H9 (cell line): ENCODE measurements around the gene KRT24. TPM values are rescaled to one million over a fixed set of nuclear protein-coding genes. Genes with fewer than 3 reads are reported as not detected.

Source experiments
- DNase-seq: peaks from one replicate; pipeline ENCODE4 v3.0.0-alpha.2; 2017
- H2AFZ ChIP-seq: one replicate; pipeline ENCODE4 v1.6.1; 2013; ENCODE audit warnings: mild to moderate bottlenecking, low read length, control low read depth, moderate library complexity
- H2AK5ac ChIP-seq: 2 replicates; pipeline ENCODE4 v1.6.1; 2013; ENCODE audit warnings: low read length, control low read depth, mixed read lengths; ENCODE audit not compliant: insufficient read length
- H2BK120ac ChIP-seq: one replicate; pipeline ENCODE4 v1.6.1; 2013; ENCODE audit warnings: low read depth, mild to moderate bottlenecking, low read length, control low read depth, inconsistent platforms; ENCODE audit not compliant: poor library complexity, severe bottlenecking
- H2BK12ac ChIP-seq: 2 replicates; pipeline ENCODE4 v1.6.1; 2013; ENCODE audit warnings: low read length, control low read depth, mixed read lengths, low read depth; ENCODE audit not compliant: insufficient read length
- H2BK15ac ChIP-seq: 2 replicates; pipeline ENCODE4 v1.6.1; 2013; ENCODE audit warnings: low read depth, low read length, control low read depth
- H2BK20ac ChIP-seq: one replicate; pipeline ENCODE4 v1.6.1; 2013; ENCODE audit warnings: low read depth, mild to moderate bottlenecking, low read length, control low read depth, inconsistent platforms; ENCODE audit not compliant: poor library complexity, severe bottlenecking
- H2BK5ac ChIP-seq: 2 replicates; pipeline ENCODE4 v1.6.1; 2013; ENCODE audit warnings: low read length, control low read depth, mixed read lengths; ENCODE audit not compliant: insufficient read length
- H3K14ac ChIP-seq: 2 replicates; pipeline ENCODE4 v1.6.1; 2013; ENCODE audit warnings: low read length, control low read depth; ENCODE audit not compliant: insufficient read depth
- H3K18ac ChIP-seq: 2 replicates; pipeline ENCODE4 v1.6.1; 2013; ENCODE audit warnings: low read depth, mild to moderate bottlenecking, mixed read lengths, low read length, control low read depth; ENCODE audit not compliant: insufficient read length
- H3K23ac ChIP-seq: 2 replicates; pipeline ENCODE4 v1.6.1; 2013; ENCODE audit warnings: low read length, control low read depth, mixed read lengths, low read depth; ENCODE audit not compliant: insufficient read length
- H3K23me2 ChIP-seq: 2 replicates; pipeline ENCODE4 v1.6.1; 2013; ENCODE audit warnings: low read depth, mild to moderate bottlenecking, mixed read lengths, low read length, control low read depth; ENCODE audit not compliant: insufficient read length, poor library complexity, severe bottlenecking
- H3K27ac ChIP-seq: 2 replicates; pipeline ENCODE4 v1.5.1; 2013; ENCODE audit warnings: low read length, control low read depth, mixed read lengths, low read depth; ENCODE audit not compliant: insufficient read length
- H3K27me3 ChIP-seq: 2 replicates; pipeline ENCODE4 v1.6.1; 2013; ENCODE audit warnings: low read length, control low read depth, inconsistent platforms; ENCODE audit not compliant: insufficient read depth
- H3K4ac ChIP-seq: 2 replicates; pipeline ENCODE4 v1.6.1; 2013; ENCODE audit warnings: low read depth, mild to moderate bottlenecking, control low read depth, inconsistent platforms, low read length, moderate library complexity
- H3K4me1 ChIP-seq: 2 replicates; pipeline ENCODE4 v1.6.1; 2013; ENCODE audit warnings: low read length, control low read depth, inconsistent platforms; ENCODE audit not compliant: insufficient read depth
- H3K4me2 ChIP-seq: 2 replicates; pipeline ENCODE4 v1.6.1; 2013; ENCODE audit warnings: low read length, control low read depth, mixed read lengths; ENCODE audit not compliant: insufficient read length, insufficient read depth
- H3K56ac ChIP-seq: 2 replicates; pipeline ENCODE4 v1.6.1; 2013; ENCODE audit warnings: low read depth, mild to moderate bottlenecking, mixed read lengths, low read length, control low read depth; ENCODE audit not compliant: insufficient read length
- H3K79me1 ChIP-seq: 2 replicates; pipeline ENCODE4 v1.6.1; 2013; ENCODE audit warnings: low read depth, mild to moderate bottlenecking, moderate library complexity, low read length, control low read depth, inconsistent platforms; ENCODE audit not compliant: insufficient read depth, poor library complexity, severe bottlenecking
- H3K79me2 ChIP-seq: 2 replicates; pipeline ENCODE4 v1.6.1; 2013; ENCODE audit warnings: low read length, control low read depth, inconsistent platforms; ENCODE audit not compliant: insufficient read depth
- H3K9ac ChIP-seq: 2 replicates; pipeline ENCODE4 v1.6.1; 2013; ENCODE audit warnings: low read length, control low read depth, mixed read lengths; ENCODE audit not compliant: insufficient read length; ENCODE audit errors: extremely low read depth
- H3K9me3 ChIP-seq: one replicate; pipeline ENCODE4 v1.6.1; 2013; ENCODE audit warnings: low read depth, low read length, inconsistent platforms; ENCODE audit not compliant: control insufficient read depth
- H3T11ph ChIP-seq: one replicate; pipeline ENCODE4 v1.6.1; 2013; ENCODE audit warnings: mild to moderate bottlenecking, low read length, control low read depth, inconsistent platforms
- H4K20me1 ChIP-seq: one replicate; pipeline ENCODE4 v1.6.1; 2013; ENCODE audit not compliant: control insufficient read depth, insufficient read length, insufficient read depth
- H4K5ac ChIP-seq: 2 replicates; pipeline ENCODE4 v1.6.1; 2013; ENCODE audit warnings: low read depth, mild to moderate bottlenecking, mixed read lengths, low read length, control low read depth; ENCODE audit not compliant: insufficient read length
- H4K8ac ChIP-seq: replicated peaks from 2 replicates; pipeline ENCODE4 v1.6.1; 2013; ENCODE audit warnings: low read length, control low read depth, mixed read lengths, low read depth; ENCODE audit not compliant: insufficient read length
- H4K91ac ChIP-seq: 2 replicates; pipeline ENCODE4 v1.6.1; 2013; ENCODE audit warnings: low read depth, mild to moderate bottlenecking, moderate library complexity, mixed read lengths, low read length, control low read depth; ENCODE audit not compliant: insufficient read length
- H3K27ac Mint-ChIP-seq, 3 experiments: 2 replicates in 2 of 3; 3 replicates in 1 of 3; pipeline ENCODE4 v1.8.0; 2020 to 2021; ENCODE audit warnings: mixed read lengths in 3 of 3, mild to moderate bottlenecking in 1 of 3, moderate library complexity in 1 of 3
- H3K27me3 Mint-ChIP-seq: 2 replicates; pipeline ENCODE4 v1.8.0; 2021; ENCODE audit warnings: low read depth, mild to moderate bottlenecking, moderate library complexity, mixed read lengths
- H3K36me3 Mint-ChIP-seq, 3 experiments: 2 replicates in 2 of 3; 3 replicates in 1 of 3; pipeline ENCODE4 v1.8.0; 2020 to 2021; ENCODE audit warnings: low read depth in 3 of 3, mixed read lengths in 3 of 3; ENCODE audit not compliant: insufficient read depth in 1 of 3
- H3K4me1 Mint-ChIP-seq, 2 experiments: 2 replicates each; pipeline ENCODE4 v1.8.0; 2020; ENCODE audit warnings: mixed read lengths in 2 of 2
- H3K4me3 Mint-ChIP-seq, 2 experiments: 2 replicates in 1 of 2; 3 replicates in 1 of 2; pipeline ENCODE4 v1.8.0; 2020 to 2021; ENCODE audit warnings: mild to moderate bottlenecking in 2 of 2, mixed read lengths in 2 of 2, moderate library complexity in 1 of 2
- H3K9me3 Mint-ChIP-seq, 2 experiments: 2 replicates in 1 of 2; 3 replicates in 1 of 2; pipeline ENCODE4 v1.8.0; 2020; ENCODE audit warnings: mild to moderate bottlenecking in 2 of 2, mixed read lengths in 2 of 2, moderate library complexity in 1 of 2
- WGBS: extraction: QIAGEN DNeasy Blood & Tissue Kit; methylation state at CpG from one replicate; pipeline ENCODE4 v1.1.7; 2013; ENCODE audit warnings: missing lambda C conversion rate, low lambda C conversion rate, mixed read lengths; ENCODE audit not compliant: insufficient read length; ENCODE audit errors: extremely low coverage; 5-methylcytosine and 5-hydroxymethylcytosine counted together
- total RNA-seq: library from RNA; stranded (reverse); gene quantifications from 2 replicates; pipeline ENCODE4 v1.2.1, GENCODE V29; 2021
- TF ChIP-seq, protein P1 (sequence below): fragments of 200-600 bp; sonication (generic); conservative IDR thresholded peaks from 3 replicates; pipeline ENCODE4 v1.8.0; 2021; ENCODE audit warnings: antibody characterized with exemption, mild to moderate bottlenecking

Gene KRT24
- total RNA-seq, 1 experiment from 2014 or later, result not detected

DNA sequence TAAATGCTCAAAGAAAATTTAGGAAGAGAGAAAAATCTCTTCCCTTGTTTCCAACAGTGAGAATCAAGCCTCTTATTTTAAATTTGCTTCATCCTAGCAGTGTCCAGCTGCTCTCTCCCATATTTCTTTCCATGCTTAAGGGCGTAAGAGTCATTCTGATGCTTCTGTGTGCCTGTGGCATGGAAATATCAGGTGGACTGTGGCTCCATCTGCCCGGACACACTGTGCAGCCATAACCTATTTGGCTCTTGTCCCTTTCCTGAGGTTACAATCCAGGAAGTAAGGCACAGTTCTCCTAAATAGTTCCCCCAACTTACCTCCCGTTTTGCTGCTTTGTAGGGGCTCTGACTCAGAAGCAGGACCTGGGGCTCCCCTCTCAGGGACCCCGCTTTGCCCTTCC lies 32.3 kb downstream of the KRT24 start:
- Histone ChIP-seq H3K56ac (no peak overlapping the region), H4K20me1 (no peaks in the 10 kb centered on the region), H2BK20ac (no peak overlapping the region), H3K27me3 (no peaks in the 10 kb centered on the region), H3K23me2 (no peaks in the 10 kb centered on the region), H2BK5ac (no peak overlapping the region), H3K4me2 (no peak overlapping the region), H3K4ac (no peak overlapping the region), H2AK5ac (no peak overlapping the region), H2BK12ac (no peak overlapping the region), H3K14ac (no peak overlapping the region), H3K79me2 (no peaks in the 10 kb centered on the region), H3K27ac (no peak overlapping the region), H3K9me3 (no peaks in the 10 kb centered on the region), H2BK15ac (no peak overlapping the region), H3K23ac (no peak overlapping the region), H3K9ac (no peak overlapping the region), H4K91ac (no peak overlapping the region), H4K5ac (no peak overlapping the region), H3K79me1 (no peaks in the 10 kb centered on the region), H2AFZ (peak overlapping the region; percentile 2), H2BK120ac (no peak overlapping the region), H3K4me1 (peaks cover 4% of the 10 kb centered on the region; the same call in 1 of the 2 replicates), H4K8ac (no peak overlapping the region), H3K18ac (no peak overlapping the region), H3T11ph (no peak overlapping the region)
- TF ChIP-seq, protein P1, sequence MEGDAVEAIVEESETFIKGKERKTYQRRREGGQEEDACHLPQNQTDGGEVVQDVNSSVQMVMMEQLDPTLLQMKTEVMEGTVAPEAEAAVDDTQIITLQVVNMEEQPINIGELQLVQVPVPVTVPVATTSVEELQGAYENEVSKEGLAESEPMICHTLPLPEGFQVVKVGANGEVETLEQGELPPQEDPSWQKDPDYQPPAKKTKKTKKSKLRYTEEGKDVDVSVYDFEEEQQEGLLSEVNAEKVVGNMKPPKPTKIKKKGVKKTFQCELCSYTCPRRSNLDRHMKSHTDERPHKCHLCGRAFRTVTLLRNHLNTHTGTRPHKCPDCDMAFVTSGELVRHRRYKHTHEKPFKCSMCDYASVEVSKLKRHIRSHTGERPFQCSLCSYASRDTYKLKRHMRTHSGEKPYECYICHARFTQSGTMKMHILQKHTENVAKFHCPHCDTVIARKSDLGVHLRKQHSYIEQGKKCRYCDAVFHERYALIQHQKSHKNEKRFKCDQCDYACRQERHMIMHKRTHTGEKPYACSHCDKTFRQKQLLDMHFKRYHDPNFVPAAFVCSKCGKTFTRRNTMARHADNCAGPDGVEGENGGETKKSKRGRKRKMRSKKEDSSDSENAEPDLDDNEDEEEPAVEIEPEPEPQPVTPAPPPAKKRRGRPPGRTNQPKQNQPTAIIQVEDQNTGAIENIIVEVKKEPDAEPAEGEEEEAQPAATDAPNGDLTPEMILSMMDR, result no peak
- H3K4me3 Mint-ChIP-seq, result no peak overlapping the region
- no peaks in the 10 kb centered on the region for H3K9me3 Mint-ChIP-seq
- no peak for DNase-seq
- no CpG with 5 or more reads among the region's 4 CpGs for WGBS
- peaks cover 5 to 11% of the 10 kb centered on the region in 2 experiments; a peak in 3 of 4 replicates for H3K4me1 Mint-ChIP-seq
- H3K27me3 Mint-ChIP-seq, result peaks cover 7% of the 10 kb centered on the region
- no peaks in the 10 kb centered on the region for H3K36me3 Mint-ChIP-seq
- H3K27ac Mint-ChIP-seq, result no peak overlapping the region
